ENCODE data around the gene VSX2.

Gene VSX2

GRCh38 chr14:74240794-74241651 lies 1.8 kb downstream of the VSX2 start:
- DNase-seq (ENCODE audit: extremely low read depth, low read depth): no peak
- no peak overlapping the region for H3K4me3 ChIP-seq (replicated peaks; ENCODE audit: low read depth, low read length)
- no peak for TF ChIP-seq CTCF (IDR thresholded peaks at IDR 0.05; ENCODE audit: low read depth, low read length, missing control alignments)

GRCh38 chr14:74241652-74242017 lies 2.4 kb downstream of the VSX2 start:
- no peak for DNase-seq (ENCODE audit: extremely low read depth, low read depth)
- no peak for TF ChIP-seq CTCF (IDR thresholded peaks at IDR 0.05; ENCODE audit: low read depth, low read length, missing control alignments)
- no peak overlapping the region for H3K4me3 ChIP-seq (replicated peaks; ENCODE audit: low read depth, low read length)

GRCh38 chr14:74242021-74242779 lies 3.0 kb downstream of the VSX2 start:
- TF ChIP-seq CTCF (IDR thresholded peaks at IDR 0.05; ENCODE audit: low read depth, low read length, missing control alignments): no peak
- H3K4me3 ChIP-seq (replicated peaks; ENCODE audit: low read depth, low read length): no peak overlapping the region

GRCh38 chr14:74242780-74243042 lies 3.5 kb downstream of the VSX2 start:
- no peak for TF ChIP-seq CTCF (IDR thresholded peaks at IDR 0.05; ENCODE audit: low read depth, low read length, missing control alignments)
- no peak for DNase-seq (ENCODE audit: extremely low read depth, low read depth)

More at GRCh38 chr14:74242021-74242779, 3.0 kb downstream of the VSX2 start:
- DNase-seq (ENCODE audit: extremely low read depth, low read depth): no peak

GRCh38 chr14:74243051-74243450 lies 3.8 kb downstream of the VSX2 start:
- no peak for TF ChIP-seq CTCF (IDR thresholded peaks at IDR 0.05; ENCODE audit: low read depth, low read length, missing control alignments)
- no peak overlapping the region for H3K4me3 ChIP-seq (replicated peaks; ENCODE audit: low read depth, low read length)
- no peak for DNase-seq (ENCODE audit: extremely low read depth, low read depth)

More at GRCh38 chr14:74242780-74243042, 3.5 kb downstream of the VSX2 start:
- H3K4me3 ChIP-seq (replicated peaks; ENCODE audit: low read depth, low read length): no peak overlapping the region

- H3K4me3 ChIP-seq (replicated peaks; ENCODE audit: low read depth, low read length): no peak overlapping the region
- TF ChIP-seq CTCF (IDR thresholded peaks at IDR 0.05; ENCODE audit: low read depth, low read length, missing control alignments): no peak
- DNase-seq (ENCODE audit: extremely low read depth, low read depth): no peak
These were observed 4.9 kb downstream of the VSX2 start for GRCh38 chr14:74244115-74244514.
